CD4-positive, alpha-beta T cell treated with Interleukin-1 beta for 1 hour (primary cell): ENCODE data around the gene DNM3.
A peak's percentile ranks its signal among the peaks of the same experiment; 100 is the strongest.

Source experiments
- DNase-seq, 2 donors: peaks; one replicate each; pipeline ENCODE4 v3.0.0-alpha.2; 2020 to 2022

The DNM3 gene

GRCh38 chr1:172145231-172145651 is 303.9 kb downstream of the DNM3 start:
- no peak for DNase-seq

DNA sequence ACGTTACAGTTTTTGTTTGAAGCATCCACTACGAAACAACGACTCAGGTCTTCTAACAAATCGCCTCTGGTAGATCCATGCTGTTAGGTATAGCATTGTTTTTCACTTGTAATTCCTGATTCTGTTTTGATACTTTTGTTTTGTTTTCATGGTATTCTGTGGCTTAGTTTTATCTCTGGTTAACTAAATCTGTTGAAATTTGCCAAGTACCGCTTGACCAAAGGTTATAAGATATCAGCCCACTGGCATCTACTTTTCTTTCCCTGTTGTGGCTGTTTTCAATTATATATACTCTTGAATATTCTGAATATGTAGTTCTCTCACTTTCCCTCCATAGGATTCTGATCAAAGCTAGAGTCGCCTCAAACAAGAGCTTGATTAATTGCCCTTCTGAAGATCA is 304.4 kb downstream of the DNM3 start:
- DNase-seq, result no peak

GRCh38 chr1:172146141-172146850 is 305.0 kb downstream of the DNM3 start:
- DNase-seq, result no peak

DNA sequence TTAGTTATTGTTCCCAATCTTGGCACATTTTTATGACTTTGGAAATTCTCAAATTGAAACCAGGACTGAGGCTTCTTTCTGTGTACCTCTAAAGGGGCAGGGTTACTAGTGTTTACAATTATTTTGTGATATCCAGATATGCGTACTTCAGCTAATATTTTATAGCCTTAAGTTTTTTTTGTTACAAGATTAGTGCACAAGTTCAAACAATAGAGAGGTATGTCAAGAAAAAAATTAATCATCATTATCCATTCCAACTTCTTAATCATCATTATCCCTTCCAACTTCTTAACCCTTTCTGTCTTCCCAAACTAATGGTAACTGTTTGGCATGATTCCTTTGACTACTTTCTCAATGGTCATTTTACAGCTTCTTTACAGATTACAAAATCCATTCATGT is 306.2 kb downstream of the DNM3 start:
- no peak for DNase-seq

DNA sequence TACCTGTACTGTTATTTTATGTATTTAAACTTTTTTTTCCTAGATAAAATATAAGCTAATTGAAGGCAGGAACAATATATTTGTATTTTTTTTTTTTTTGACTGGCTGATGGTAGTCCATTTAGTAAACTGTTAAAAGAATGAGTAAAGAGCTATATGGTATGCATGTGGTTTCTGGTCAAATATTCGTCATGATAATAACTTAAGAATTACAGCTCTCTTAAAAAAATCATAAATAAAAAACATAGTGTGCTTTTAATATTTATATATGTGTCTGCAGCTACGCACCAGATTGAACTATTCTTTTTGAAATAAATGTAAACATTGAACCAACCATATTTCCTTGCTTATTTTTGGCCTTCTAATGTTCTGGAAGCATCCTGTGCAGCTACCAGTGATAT is 306.9 kb downstream of the DNM3 start:
- no peak for DNase-seq

DNA sequence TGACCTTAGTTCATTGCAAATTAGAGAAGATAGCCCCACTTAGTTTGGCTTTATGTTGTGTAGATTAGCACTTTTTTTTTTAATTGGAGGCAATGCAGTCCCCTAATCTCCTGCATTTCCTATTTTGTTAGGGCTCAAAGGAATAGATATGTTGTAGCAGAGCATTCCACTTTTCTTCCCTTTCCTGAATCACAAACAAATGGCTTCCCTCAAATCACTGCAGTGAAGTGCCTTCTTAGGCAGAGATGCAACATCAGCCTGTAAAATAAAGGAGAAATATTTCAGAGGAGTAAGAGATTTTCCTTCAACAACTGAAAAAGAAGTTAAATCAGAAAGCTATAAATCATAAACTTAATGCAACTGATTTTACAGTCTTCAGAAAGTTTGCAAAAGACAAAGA is 307.4 kb downstream of the DNM3 start:
- no peak for DNase-seq

DNA sequence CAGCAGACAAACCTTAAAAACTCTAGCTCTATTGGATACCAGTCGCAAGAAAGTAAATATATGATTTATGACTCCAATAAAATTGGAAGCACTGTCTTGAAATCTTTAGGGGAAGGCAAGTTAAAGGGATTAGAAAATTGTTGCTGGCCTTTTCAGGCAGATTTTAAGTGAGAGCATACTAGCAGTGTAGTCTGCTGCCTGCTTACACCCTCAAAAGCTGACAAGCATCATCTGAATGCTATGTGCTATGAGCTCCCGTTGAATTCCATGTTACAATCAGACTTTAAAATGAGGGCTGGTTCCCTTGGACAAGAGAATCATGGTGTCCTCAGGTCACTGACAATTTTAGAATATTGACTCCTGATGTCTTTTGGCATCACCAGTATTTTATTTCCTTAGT is 308.0 kb downstream of the DNM3 start:
- DNase-seq, result no peak

- peak in 1 of 2 donors; percentile 23 for DNase-seq
Measured at GRCh38 chr1:172154551-172154950, 313.3 kb downstream of the DNM3 start.

- no peak for DNase-seq
Measured at GRCh38 chr1:172155766-172156165, 314.5 kb downstream of the DNM3 start.

DNA sequence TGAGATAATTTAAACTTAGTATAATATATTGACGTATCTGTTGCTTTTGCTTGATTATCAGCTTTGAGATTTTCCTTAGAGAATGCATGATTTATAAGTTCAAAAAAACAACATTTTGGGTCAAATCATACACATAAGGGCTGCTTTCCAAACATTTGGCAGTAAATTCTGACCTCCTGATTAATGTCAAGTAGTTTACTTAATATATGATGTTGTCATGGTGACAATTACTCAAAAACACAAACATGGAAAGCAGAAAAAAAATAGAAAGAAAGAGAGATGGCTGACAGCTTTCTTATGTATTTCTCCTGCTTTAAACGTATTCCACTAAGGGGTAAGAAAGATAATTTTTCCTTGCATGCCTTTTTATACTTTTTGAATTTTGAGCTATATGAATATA is 320.9 kb downstream of the DNM3 start:
- no peak for DNase-seq

DNA sequence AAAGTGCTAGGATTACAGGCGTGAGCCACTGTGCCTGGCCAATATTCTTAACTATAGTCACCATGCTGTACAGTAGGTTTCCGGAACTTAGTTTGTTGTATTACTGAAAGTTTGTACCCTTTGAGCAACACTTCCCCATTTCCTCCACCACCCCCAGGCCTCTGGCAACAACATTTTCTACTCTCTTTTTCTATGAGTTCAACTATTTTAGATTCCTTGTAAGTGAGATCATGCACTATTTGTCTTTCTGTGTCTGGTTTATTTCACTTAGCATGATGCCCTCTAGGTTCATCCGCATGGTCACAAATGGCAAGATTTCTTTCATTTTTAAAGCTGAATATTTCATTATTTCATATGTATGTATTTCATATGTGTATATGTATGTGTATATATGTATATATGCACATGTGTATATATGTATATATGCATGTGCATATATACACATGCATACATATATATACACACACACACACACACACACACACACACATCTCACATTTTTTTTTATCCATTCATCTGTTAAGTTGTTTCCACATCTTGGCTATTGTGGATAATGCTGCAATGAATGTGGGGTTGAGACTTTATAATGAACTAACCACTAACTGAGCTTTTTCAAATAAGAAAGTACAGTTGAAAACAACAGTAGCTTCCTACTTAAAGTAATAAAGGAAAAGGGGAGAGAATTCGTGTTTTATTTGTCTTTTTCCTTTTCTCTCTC is 322.4 kb downstream of the DNM3 start:
- DNase-seq, result no peak

- DNase-seq, result no peak
Measured at GRCh38 chr1:172165403-172165802, 324.1 kb downstream of the DNM3 start.

- DNase-seq, result no peak
Measured at GRCh38 chr1:172167796-172168596, 326.7 kb downstream of the DNM3 start.

GRCh38 chr1:172168597-172168872 is 327.2 kb downstream of the DNM3 start:
- DNase-seq, result no peak

DNA sequence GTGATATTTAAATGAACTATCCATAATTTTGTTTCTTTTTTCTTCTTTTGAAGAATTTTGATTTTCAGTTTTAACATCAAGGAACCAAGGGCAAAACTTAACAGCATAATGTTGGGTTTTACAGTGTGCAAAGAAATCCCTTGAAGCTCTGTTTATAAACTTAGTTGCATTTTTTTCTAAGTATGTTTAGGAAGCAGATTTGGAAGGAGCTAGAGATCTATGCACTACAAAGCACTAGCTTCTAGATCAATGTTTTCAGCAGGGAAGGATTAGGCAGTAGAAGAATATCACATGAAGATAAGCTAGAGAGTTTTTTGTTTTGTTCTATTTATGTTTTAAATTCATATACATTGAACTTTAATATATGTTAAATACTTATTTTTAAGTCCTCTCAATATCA is 328.5 kb downstream of the DNM3 start:
- DNase-seq, result no peak

- no peak for DNase-seq
Measured at GRCh38 chr1:172172352-172172831, 331.1 kb downstream of the DNM3 start.

- no peak for DNase-seq
Measured at GRCh38 chr1:172176206-172176605, 334.9 kb downstream of the DNM3 start.

DNA sequence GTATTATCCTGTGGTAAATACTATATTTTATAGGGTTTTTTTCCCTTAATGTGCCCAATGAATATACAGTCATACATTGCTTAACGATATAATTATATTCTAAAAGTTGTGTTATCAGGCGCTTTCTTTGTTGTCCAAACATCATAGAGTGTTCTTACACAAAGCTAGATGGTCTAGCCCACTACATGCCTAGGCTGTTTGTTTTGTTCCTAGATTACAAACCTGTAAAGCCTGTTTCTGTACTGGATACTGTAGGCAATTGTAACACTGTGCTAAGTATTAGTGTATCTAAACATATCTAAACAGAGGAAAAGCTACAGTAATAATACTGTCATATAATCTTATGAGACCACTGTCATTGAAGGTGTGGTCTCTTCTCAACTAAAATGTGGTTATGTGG is 336.6 kb downstream of the DNM3 start:
- no peak for DNase-seq

DNA sequence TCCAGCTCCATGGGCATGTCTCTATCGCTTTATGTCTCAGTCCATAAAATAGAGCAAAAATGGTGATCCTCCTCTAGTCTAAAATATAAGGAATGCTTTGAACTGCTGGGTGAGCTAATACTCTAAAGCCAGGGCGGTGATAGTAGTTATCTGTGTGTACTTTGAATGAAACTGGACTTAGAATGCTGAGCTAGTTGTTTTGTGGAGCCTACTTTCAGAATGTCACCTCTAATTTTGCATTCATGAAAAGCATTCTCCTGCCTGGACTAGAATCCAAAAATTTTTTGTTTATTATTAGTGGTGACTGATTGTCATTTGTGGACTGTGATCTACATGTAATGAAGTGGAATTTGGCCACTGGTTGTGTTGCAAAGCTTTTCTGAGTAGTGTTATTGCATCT is 337.6 kb downstream of the DNM3 start:
- no peak for DNase-seq

GRCh38 chr1:172179918-172180317 is 338.6 kb downstream of the DNM3 start:
- DNase-seq, result no peak

DNA sequence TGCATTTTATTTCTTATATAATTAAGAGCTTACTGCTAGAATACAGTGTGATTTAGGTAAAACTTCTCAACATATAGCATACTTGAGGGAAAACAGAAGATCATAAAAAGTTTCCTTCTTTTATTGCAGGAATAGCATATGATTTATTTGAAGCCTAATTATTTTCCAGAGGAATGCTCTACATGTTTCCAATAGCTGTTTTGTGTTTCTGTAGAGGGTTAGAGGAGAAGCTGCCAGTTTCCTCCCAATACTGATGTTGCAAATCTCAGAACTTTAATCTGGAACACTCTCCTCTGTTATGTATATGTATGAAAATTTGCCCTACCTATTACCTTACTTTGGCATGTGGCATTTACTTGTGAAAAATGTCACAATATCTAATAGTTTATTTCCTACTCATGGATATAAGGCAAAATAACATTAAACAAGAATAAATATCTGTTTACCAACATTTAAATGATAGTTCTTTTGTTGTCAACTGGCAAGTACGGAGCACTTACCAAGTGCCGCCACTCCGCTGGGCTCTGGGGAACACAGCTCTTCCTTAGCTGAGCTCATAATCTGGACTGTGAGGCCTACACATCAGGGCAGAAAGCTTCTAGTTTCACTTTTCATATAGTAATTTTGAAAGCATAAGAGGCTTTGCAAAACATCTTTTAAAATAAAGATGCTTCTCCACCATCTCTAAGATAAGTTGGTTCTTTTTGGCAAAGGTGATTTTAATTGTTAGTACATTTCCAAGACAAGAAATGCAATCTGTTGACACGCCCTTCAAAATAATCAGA is 339.4 kb downstream of the DNM3 start:
- DNase-seq, result peak; percentile 49 to 57

GRCh38 chr1:172184506-172185191 is 343.4 kb downstream of the DNM3 start:
- no peak for DNase-seq

- DNase-seq, result no peak
Measured at GRCh38 chr1:172185211-172185610, 343.9 kb downstream of the DNM3 start.
